Ishikawa (cell line): ENCODE data around the gene EXOC4.

ENCODE experiments used
- CEBPB ChIP-seq: IDR thresholded peaks from 2 replicates; pipeline ENCODE4 v1.6.1; 2012
- CREB1 ChIP-seq: IDR thresholded peaks from 2 replicates; pipeline ENCODE4 v1.6.1; 2012; ENCODE audit warnings: low read depth
- EGR1 ChIP-seq: IDR thresholded peaks from 2 replicates; pipeline ENCODE4 v1.6.1; 2012
- EP300 ChIP-seq: IDR thresholded peaks from 2 replicates; pipeline ENCODE4 v1.6.1; 2012; ENCODE audit warnings: borderline replicate concordance
- FOXM1 ChIP-seq: IDR thresholded peaks from 2 replicates; pipeline ENCODE4 v1.6.1; 2012; ENCODE audit warnings: low read depth, borderline replicate concordance
- MAX ChIP-seq: IDR thresholded peaks from 2 replicates; pipeline ENCODE4 v1.6.1; 2012
- NFIC ChIP-seq: IDR thresholded peaks from 2 replicates; pipeline ENCODE4 v1.6.1; 2012
- RAD21 ChIP-seq: IDR thresholded peaks from 2 replicates; pipeline ENCODE4 v1.6.1; 2012; ENCODE audit warnings: low read depth
- REST ChIP-seq: IDR thresholded peaks from 2 replicates; pipeline ENCODE4 v1.6.1; 2012; ENCODE audit warnings: low read depth, mild to moderate bottlenecking
- TAF1 ChIP-seq: IDR thresholded peaks from 2 replicates; pipeline ENCODE4 v1.6.1; 2012; ENCODE audit warnings: low read depth, mild to moderate bottlenecking
- TCF12 ChIP-seq: IDR thresholded peaks from 2 replicates; pipeline ENCODE4 v1.6.1; 2012; ENCODE audit warnings: low read depth
- TEAD4 ChIP-seq: IDR thresholded peaks from 2 replicates; pipeline ENCODE4 v1.6.1; 2012
- USF1 ChIP-seq: IDR thresholded peaks from 2 replicates; pipeline ENCODE4 v1.6.1; 2012
- YY1 ChIP-seq: IDR thresholded peaks from 2 replicates; pipeline ENCODE4 v1.6.1; 2012; ENCODE audit warnings: low read depth
- ZBTB7A ChIP-seq: IDR thresholded peaks from 2 replicates; pipeline ENCODE4 v1.6.1; 2012; ENCODE audit warnings: low read depth

EXOC4 gene

GRCh38 chr7:133433165-133433812 lies 180.4 kb downstream of the EXOC4 start:
- TF ChIP-seq EP300 (no peak), TCF12 (no peak), FOXM1 (no peak), TEAD4 (no peak), CREB1 (no peak), CEBPB (no peak), RAD21 (no peak), ZBTB7A (no peak), YY1 (no peak), USF1 (no peak)

- TF ChIP-seq NFIC (no peak), TAF1 (no peak), CEBPB (no peak), TCF12 (no peak), ZBTB7A (no peak), RAD21 (peak; percentile 63)
Measured at GRCh38 chr7:133434246-133434865, 181.5 kb downstream of the EXOC4 start.

GRCh38 chr7:133436014-133436428 lies 183.1 kb downstream of the EXOC4 start:
- TF ChIP-seq FOXM1: no peak
- TF ChIP-seq EP300: no peak
- TF ChIP-seq YY1: no peak
- no peak for TF ChIP-seq RAD21
- no peak for TF ChIP-seq TCF12
- no peak for TF ChIP-seq MAX
- TF ChIP-seq CEBPB: no peak
- no peak for TF ChIP-seq REST
- no peak for TF ChIP-seq ZBTB7A
- TF ChIP-seq CREB1: no peak
- TF ChIP-seq TAF1: no peak
- no peak for TF ChIP-seq EGR1

GRCh38 chr7:133437544-133437943 lies 184.7 kb downstream of the EXOC4 start:
- TF ChIP-seq ZBTB7A: no peak

GRCh38 chr7:133442818-133443217 lies 189.9 kb downstream of the EXOC4 start:
- TF ChIP-seq REST: no peak
- TF ChIP-seq RAD21: no peak
- TF ChIP-seq FOXM1: no peak
- TF ChIP-seq CREB1: no peak
- TF ChIP-seq NFIC: no peak

GRCh38 chr7:133445617-133446016 lies 192.7 kb downstream of the EXOC4 start:
- TF ChIP-seq TCF12: no peak
- TF ChIP-seq ZBTB7A: no peak
- TF ChIP-seq EGR1: no peak
- TF ChIP-seq REST: no peak
- no peak for TF ChIP-seq USF1
- TF ChIP-seq TEAD4: no peak
- no peak for TF ChIP-seq FOXM1
- no peak for TF ChIP-seq CREB1
- TF ChIP-seq RAD21: no peak
